Measurements from ENCODE around the gene IL1R1. TPM values are rescaled to one million over a fixed set of nuclear protein-coding genes. Genes with fewer than 3 reads are reported as not detected.

IL1R1 gene, protein sequence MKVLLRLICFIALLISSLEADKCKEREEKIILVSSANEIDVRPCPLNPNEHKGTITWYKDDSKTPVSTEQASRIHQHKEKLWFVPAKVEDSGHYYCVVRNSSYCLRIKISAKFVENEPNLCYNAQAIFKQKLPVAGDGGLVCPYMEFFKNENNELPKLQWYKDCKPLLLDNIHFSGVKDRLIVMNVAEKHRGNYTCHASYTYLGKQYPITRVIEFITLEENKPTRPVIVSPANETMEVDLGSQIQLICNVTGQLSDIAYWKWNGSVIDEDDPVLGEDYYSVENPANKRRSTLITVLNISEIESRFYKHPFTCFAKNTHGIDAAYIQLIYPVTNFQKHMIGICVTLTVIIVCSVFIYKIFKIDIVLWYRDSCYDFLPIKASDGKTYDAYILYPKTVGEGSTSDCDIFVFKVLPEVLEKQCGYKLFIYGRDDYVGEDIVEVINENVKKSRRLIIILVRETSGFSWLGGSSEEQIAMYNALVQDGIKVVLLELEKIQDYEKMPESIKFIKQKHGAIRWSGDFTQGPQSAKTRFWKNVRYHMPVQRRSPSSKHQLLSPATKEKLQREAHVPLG
- 35.9 to 52.2 TPM (median 43.5 TPM) in 5 replicates for total RNA-seq (2022; extraction: Qiagen RNA extraction)

DNA sequence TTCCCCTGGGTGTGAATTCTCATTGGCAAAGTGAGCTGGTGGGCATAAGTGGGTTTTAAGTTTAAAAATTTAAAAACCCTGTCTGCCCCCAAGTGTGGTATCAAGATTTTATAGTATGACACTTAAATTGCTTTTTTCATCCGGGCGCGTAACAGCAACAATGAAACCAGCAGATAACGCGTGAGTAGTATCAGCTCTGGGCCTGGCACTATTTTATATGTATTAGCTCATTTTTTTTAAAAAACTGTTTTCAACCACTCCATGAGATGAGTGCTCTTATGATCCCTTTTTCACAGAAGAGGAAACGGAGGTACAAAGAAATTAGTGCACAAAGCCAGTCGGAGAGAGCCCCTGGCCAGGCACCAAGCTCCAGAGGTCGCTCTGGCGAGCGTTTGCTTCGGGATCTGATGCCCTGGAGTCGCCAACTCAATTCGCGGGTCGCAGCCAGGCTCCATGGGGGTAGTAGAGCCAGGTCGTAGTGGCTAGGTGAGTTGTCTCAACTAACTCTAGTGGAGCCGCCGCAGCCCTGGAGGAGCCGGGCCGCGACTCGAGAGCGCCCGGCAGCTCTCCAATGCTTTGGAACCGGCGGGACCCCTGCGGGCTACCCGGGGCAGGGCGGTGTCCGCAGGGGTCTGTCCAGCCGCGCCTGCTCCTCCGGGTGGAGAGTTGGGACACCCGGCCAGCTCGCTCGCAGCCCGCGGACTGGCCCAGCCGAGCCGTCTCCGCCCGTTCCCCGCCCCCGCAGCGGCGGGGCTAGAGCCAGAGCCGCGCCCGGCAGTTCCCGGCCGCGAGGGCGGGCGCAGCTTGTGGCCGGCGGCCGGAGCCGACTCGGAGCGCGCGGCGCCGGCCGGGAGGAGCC, at the start of gene IL1R1:
TSS of gene IL1R1 (plus strand) at position 777 of the 859 bp plus-strand sequence. CDS start 14,979 bp downstream, outside the sequence.

DNA sequence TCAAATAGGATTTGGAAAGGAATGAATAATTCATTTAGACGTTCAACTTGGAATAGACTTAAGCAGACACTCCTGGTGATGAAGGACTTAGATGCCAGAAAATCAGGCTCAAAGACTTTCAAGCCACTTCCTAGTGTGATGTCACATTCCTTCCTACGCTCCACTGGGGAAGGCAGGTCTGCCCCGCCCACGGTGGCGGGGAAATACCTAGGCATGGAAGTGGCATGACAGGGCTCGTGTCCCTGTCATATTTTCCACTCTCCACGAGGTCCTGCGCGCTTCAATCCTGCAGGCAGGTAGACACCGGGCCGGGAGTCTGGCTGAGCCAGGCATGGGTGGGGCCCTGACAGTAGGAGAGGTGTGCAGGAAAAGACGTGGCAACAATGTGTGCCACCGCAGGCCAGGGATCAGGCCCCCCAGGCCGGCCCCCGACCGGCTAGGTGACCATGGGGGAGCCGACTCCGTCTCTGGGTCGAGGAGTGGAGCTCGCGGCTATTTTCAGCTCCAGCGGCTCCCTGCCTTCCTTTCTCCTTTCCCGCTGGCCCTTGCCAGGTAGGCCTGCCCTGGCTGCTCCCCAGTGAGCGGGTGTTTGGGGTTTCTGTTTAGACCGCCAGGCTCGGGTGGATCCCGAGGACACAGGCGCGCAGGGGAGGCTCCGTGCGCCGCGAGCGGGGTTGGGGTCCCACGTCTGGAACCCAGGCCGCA, 44.4 kb downstream of the IL1R1 start, which contains the start of gene IL1RL2:
TSS of gene IL1RL2 (plus strand) at position 233 of the 705 bp plus-strand sequence. CDS start 845 bp downstream, outside the sequence.

Other genes starting within 250 kb of the IL1R1 start
- gene IL1R2, start 150.8 kb upstream of the IL1R1 start, total RNA-seq (2022; extraction: Qiagen RNA extraction), result 0.85 to 1.9 TPM (median 1.2 TPM) in 5 replicates
- gene IL1RL2, start 44.3 kb downstream of the IL1R1 start, total RNA-seq (2022; extraction: Qiagen RNA extraction), result 0.07 TPM in 1 of 5 replicates, not detected in the others
- 0.77 to 1.6 TPM (median 1.1 TPM) in 5 replicates for gene IL1RL1, start 168.8 kb downstream of the IL1R1 start, total RNA-seq (2022; extraction: Qiagen RNA extraction)
- 1.0 to 1.5 TPM (median 1.3 TPM) in 5 replicates for gene IL18R1, start 213.1 kb downstream of the IL1R1 start, total RNA-seq (2022; extraction: Qiagen RNA extraction)

Measured in A549 treated with Mapracorat at 1 μM for 4 hours (cell line).